HEK293 (cell line): ENCODE measurements around the gene CA12.

ENCODE experiments used
- CTCF ChIA-PET: fragments of 350-600 bp; formaldehyde crosslinking; extraction: SDS; loops from one replicate; lab custom pipeline; 2021; ENCODE audit warnings: antibody characterized with exemption; lab: Yijun Ruan, JAX
- POLR2A ChIA-PET: fragments of 300-600 bp; formaldehyde crosslinking; extraction: SDS; loops from one replicate; lab custom pipeline; 2020; ENCODE audit warnings: antibody characterized with exemption, inconsistent platforms; lab: Yijun Ruan, JAX
- H3K27ac ChIP-seq: fragments of 200-500 bp; sonication (Bioruptor generic); 2 replicates; pipeline ENCODE4 v1.5.1; 2014; ENCODE audit warnings: low read depth, low read length, control low read depth, inconsistent platforms; ENCODE audit errors: extremely low read depth
- H3K36me3 ChIP-seq, 2 experiments: fragments of 200-500 bp in 1 of 2; sonication (Bioruptor generic) in 1 of 2; 1 replicate in 1 of 2; 2 replicates in 1 of 2; pipeline ENCODE4 v1.5.1; 2014 to 2017; ENCODE audit warnings: inconsistent platforms in 2 of 2, low read length in 2 of 2; ENCODE audit not compliant: control insufficient read depth in 2 of 2, insufficient read depth in 1 of 2
- H3K4me1 ChIP-seq: fragments of 200-500 bp; sonication (Bioruptor generic); 2 replicates; pipeline ENCODE4 v1.5.1; 2014; ENCODE audit warnings: mild to moderate bottlenecking, low read length, inconsistent platforms; ENCODE audit not compliant: control insufficient read depth, insufficient read depth
- H3K4me3 ChIP-seq: 2 replicates; pipeline ENCODE4 v1.5.1; 2011; ENCODE audit warnings: low read depth, mild to moderate bottlenecking, control low read depth, low read length, moderate library complexity
- H3K9me3 ChIP-seq: fragments of 200-500 bp; sonication (Bioruptor generic); 2 replicates; pipeline ENCODE4 v1.5.1; 2014; ENCODE audit warnings: low read depth, low read length, inconsistent platforms; ENCODE audit not compliant: control insufficient read depth, insufficient read depth
- HOXD13 ChIP-seq: sonication (generic); formaldehyde crosslinking; IDR thresholded peaks from 2 replicates; pipeline ENCODE4 v1.8.0; 2022; ENCODE audit warnings: missing genetic modification reagents, borderline replicate concordance
- KLF1 ChIP-seq: fragments of 450-650 bp; formaldehyde crosslinking; IDR thresholded peaks from 2 replicates; pipeline ENCODE4 v1.5.1; 2016; ENCODE audit warnings: missing biosample characterization, missing genetic modification characterization
- SCRT1 ChIP-seq: fragments of 450-650 bp; formaldehyde crosslinking; IDR thresholded peaks from 2 replicates; pipeline ENCODE4 v1.5.1; 2016; ENCODE audit warnings: missing biosample characterization, missing genetic modification characterization, borderline replicate concordance
- SETDB1 ChIP-seq: IDR thresholded peaks from one replicate; pipeline ENCODE4 v1.6.1; 2017; ENCODE audit warnings: mild to moderate bottlenecking, low read length, moderate library complexity, mixed read lengths; ENCODE audit not compliant: insufficient read length
- SP3 ChIP-seq: fragments of 450-650 bp; formaldehyde crosslinking; IDR thresholded peaks from 2 replicates; pipeline ENCODE4 v1.5.1; 2016; ENCODE audit warnings: missing biosample characterization, missing genetic modification characterization
- ZBTB1 ChIP-seq: fragments of 450-650 bp; formaldehyde crosslinking; IDR thresholded peaks from 2 replicates; pipeline ENCODE4 v1.5.1; 2016; ENCODE audit warnings: missing biosample characterization, missing genetic modification characterization
- ZNF138 ChIP-seq: fragments of 450-650 bp; formaldehyde crosslinking; IDR thresholded peaks from 2 replicates; pipeline ENCODE4 v1.5.1; 2016; ENCODE audit warnings: missing biosample characterization, missing genetic modification characterization, borderline replicate concordance
- ZNF19 ChIP-seq: fragments of 450-650 bp; formaldehyde crosslinking; IDR thresholded peaks from 2 replicates; pipeline ENCODE4; 2016; ENCODE audit warnings: missing biosample characterization, missing genetic modification characterization, low read depth
- ZNF24 ChIP-seq: fragments of 450-650 bp; formaldehyde crosslinking; IDR thresholded peaks from 2 replicates; pipeline ENCODE4 v1.5.1; 2016; ENCODE audit warnings: missing biosample characterization, missing genetic modification characterization
- ZNF621 ChIP-seq: fragments of 450-650 bp; formaldehyde crosslinking; IDR thresholded peaks from 2 replicates; pipeline ENCODE4 v1.5.1; 2017; ENCODE audit warnings: missing biosample characterization, missing genetic modification characterization
- ZNF654 ChIP-seq: fragments of 450-650 bp; formaldehyde crosslinking; IDR thresholded peaks from 2 replicates; pipeline ENCODE4 v1.5.1; 2016; ENCODE audit warnings: low read depth, missing biosample characterization, missing genetic modification characterization
- ZNF785 ChIP-seq: fragments of 450-650 bp; formaldehyde crosslinking; IDR thresholded peaks from 2 replicates; pipeline ENCODE4 v1.5.1; 2016; ENCODE audit warnings: missing biosample characterization, missing genetic modification characterization
- ZNF791 ChIP-seq: fragments of 450-650 bp; formaldehyde crosslinking; IDR thresholded peaks from 2 replicates; pipeline ENCODE4 v1.5.1; 2016; ENCODE audit warnings: missing biosample characterization, missing genetic modification characterization
- TF ChIP-seq, protein P1 (sequence below): fragments of 450-650 bp; formaldehyde crosslinking; IDR thresholded peaks from 2 replicates; pipeline ENCODE4 v1.5.1; 2016; ENCODE audit warnings: missing biosample characterization, missing genetic modification characterization
- TF ChIP-seq, protein P2 (sequence below): fragments of 450-650 bp; formaldehyde crosslinking; IDR thresholded peaks from 2 replicates; pipeline ENCODE4 v1.5.1; 2016; ENCODE audit warnings: missing biosample characterization, missing genetic modification characterization
- TF ChIP-seq, protein P3 (sequence below): fragments of 450-650 bp; formaldehyde crosslinking; IDR thresholded peaks from 2 replicates; pipeline ENCODE4 v1.5.1; 2017; ENCODE audit warnings: missing biosample characterization, mild to moderate bottlenecking, missing genetic modification characterization, moderate library complexity
- TF ChIP-seq, protein P4 (sequence below): fragments of 450-650 bp; formaldehyde crosslinking; IDR thresholded peaks from 2 replicates; pipeline ENCODE4 v1.5.1; 2016; ENCODE audit warnings: missing biosample characterization, missing genetic modification characterization, borderline replicate concordance
- TF ChIP-seq, protein P5 (sequence below): fragments of 450-650 bp; formaldehyde crosslinking; IDR thresholded peaks from 2 replicates; pipeline ENCODE4 v1.5.1; 2016; ENCODE audit warnings: missing biosample characterization, missing genetic modification characterization
- TF ChIP-seq, protein P6 (sequence below): fragments of 450-650 bp; formaldehyde crosslinking; IDR thresholded peaks from 2 replicates; pipeline ENCODE4 v1.5.1; 2016; ENCODE audit warnings: missing biosample characterization, missing genetic modification characterization
- TF ChIP-seq, protein P7 (sequence below): fragments of 450-650 bp; formaldehyde crosslinking; IDR thresholded peaks from 2 replicates; pipeline ENCODE4 v1.5.1; 2017; ENCODE audit warnings: missing biosample characterization, missing genetic modification characterization
- TF ChIP-seq, protein P8 (sequence below): fragments of 450-650 bp; formaldehyde crosslinking; IDR thresholded peaks from 2 replicates; pipeline ENCODE4 v1.5.1; 2016; ENCODE audit warnings: missing biosample characterization, missing genetic modification characterization

The CA12 gene

DNA sequence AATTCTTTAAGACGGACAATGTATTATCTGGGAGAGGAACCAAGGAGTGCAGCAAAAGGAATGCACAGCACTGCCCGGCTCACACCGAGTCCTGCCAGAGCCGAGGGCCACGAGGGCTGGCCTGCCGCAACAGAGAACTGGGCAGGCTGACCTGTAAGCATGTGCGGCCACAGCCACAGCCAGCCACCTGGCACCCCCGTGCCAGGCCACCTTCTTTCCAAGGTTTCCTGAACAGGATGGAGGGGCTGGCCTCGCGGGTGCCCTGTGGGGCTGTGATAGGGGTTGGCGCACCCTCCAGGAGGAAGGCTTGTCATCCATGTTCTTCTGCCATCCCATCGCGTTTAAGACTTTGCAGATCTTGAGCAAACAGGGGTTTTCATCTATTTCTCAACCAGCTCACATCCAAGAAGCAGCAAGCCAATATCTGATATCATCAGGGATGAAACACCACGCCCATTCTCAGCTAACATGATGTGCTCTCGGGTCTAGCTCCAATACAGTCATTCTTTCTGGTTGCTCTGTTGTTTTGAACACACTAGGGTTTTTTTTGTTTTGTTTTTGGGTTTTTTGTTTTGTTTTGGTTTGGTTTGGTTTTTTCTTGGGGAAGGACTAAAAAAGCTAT, 10.2 kb downstream of the CA12 start (continued):
- TF ChIP-seq, protein P1, sequence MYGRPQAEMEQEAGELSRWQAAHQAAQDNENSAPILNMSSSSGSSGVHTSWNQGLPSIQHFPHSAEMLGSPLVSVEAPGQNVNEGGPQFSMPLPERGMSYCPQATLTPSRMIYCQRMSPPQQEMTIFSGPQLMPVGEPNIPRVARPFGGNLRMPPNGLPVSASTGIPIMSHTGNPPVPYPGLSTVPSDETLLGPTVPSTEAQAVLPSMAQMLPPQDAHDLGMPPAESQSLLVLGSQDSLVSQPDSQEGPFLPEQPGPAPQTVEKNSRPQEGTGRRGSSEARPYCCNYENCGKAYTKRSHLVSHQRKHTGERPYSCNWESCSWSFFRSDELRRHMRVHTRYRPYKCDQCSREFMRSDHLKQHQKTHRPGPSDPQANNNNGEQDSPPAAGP (tag by site-specific recombination) = no peak
- TF ChIP-seq, protein P2, sequence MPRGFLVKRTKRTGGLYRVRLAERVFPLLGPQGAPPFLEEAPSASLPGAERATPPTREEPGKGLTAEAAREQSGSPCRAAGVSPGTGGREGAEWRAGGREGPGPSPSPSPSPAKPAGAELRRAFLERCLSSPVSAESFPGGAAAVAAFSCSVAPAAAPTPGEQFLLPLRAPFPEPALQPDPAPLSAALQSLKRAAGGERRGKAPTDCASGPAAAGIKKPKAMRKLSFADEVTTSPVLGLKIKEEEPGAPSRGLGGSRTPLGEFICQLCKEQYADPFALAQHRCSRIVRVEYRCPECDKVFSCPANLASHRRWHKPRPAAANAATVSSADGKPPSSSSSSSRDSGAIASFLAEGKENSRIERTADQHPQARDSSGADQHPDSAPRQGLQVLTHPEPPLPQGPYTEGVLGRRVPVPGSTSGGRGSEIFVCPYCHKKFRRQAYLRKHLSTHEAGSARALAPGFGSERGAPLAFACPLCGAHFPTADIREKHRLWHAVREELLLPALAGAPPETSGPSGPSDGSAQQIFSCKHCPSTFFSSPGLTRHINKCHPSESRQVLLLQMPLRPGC (tag by site-specific recombination) = no peak
- TF ChIP-seq ZNF654 (tag by site-specific recombination) = no peak
- TF ChIP-seq SCRT1 (tag by site-specific recombination) = no peak
- TF ChIP-seq, protein P3, sequence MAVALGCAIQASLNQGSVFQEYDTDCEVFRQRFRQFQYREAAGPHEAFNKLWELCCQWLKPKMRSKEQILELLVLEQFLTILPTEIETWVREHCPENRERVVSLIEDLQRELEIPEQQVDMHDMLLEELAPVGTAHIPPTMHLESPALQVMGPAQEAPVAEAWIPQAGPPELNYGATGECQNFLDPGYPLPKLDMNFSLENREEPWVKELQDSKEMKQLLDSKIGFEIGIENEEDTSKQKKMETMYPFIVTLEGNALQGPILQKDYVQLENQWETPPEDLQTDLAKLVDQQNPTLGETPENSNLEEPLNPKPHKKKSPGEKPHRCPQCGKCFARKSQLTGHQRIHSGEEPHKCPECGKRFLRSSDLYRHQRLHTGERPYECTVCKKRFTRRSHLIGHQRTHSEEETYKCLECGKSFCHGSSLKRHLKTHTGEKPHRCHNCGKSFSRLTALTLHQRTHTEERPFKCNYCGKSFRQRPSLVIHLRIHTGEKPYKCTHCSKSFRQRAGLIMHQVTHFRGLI (tag by site-specific recombination) = no peak
- no peak for TF ChIP-seq ZNF24 (tag by site-specific recombination)

DNA sequence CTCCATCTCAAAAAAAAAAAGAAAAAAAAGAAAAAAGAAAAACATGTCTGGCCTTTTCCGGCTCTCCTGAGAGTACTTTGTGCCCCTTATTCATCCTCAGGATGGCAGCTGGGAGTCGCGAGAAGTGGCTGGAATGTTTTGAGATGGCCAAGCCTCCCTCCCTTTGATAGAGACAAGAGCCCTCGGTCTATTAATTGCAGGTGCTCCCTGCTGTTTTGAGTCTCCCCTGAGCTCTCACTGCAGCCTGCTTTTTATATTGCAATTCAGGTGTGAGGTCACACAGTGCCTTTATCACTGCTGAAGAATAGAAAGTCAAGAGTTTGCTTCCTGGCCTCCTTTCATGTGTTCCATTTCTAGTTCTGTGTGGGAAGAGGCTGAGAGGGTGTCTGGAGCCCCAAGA, 10.9 kb downstream of the CA12 start:
- no peak overlapping the region for H3K27ac ChIP-seq
- POLR2A ChIA-PET = no interaction called here
- no peaks in the 10 kb centered on the region for H3K36me3 ChIP-seq
- H3K4me3 ChIP-seq = no peak overlapping the region
- peaks cover 2% of the 10 kb centered on the region; the same call in 1 of the 2 replicates for H3K4me1 ChIP-seq
- CTCF ChIA-PET = no interaction called here
- H3K9me3 ChIP-seq = no peaks in the 10 kb centered on the region
- TF ChIP-seq ZBTB1 (tag by site-specific recombination) (no peak), ZNF785 (tag by site-specific recombination) (no peak), HOXD13 (CRISPR knock-in tag) (no peak), SETDB1 (no peak), ZNF138 (tag by site-specific recombination) (no peak), KLF1 (tag by site-specific recombination) (no peak), SP3 (tag by site-specific recombination) (no peak), ZNF621 (tag by site-specific recombination) (no peak), ZNF19 (tag by site-specific recombination) (no peak), ZNF791 (tag by site-specific recombination) (no peak)
- TF ChIP-seq, protein P4, sequence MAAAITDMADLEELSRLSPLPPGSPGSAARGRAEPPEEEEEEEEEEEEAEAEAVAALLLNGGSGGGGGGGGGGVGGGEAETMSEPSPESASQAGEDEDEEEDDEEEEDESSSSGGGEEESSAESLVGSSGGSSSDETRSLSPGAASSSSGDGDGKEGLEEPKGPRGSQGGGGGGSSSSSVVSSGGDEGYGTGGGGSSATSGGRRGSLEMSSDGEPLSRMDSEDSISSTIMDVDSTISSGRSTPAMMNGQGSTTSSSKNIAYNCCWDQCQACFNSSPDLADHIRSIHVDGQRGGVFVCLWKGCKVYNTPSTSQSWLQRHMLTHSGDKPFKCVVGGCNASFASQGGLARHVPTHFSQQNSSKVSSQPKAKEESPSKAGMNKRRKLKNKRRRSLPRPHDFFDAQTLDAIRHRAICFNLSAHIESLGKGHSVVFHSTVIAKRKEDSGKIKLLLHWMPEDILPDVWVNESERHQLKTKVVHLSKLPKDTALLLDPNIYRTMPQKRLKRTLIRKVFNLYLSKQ = no peak
- TF ChIP-seq, protein P5, sequence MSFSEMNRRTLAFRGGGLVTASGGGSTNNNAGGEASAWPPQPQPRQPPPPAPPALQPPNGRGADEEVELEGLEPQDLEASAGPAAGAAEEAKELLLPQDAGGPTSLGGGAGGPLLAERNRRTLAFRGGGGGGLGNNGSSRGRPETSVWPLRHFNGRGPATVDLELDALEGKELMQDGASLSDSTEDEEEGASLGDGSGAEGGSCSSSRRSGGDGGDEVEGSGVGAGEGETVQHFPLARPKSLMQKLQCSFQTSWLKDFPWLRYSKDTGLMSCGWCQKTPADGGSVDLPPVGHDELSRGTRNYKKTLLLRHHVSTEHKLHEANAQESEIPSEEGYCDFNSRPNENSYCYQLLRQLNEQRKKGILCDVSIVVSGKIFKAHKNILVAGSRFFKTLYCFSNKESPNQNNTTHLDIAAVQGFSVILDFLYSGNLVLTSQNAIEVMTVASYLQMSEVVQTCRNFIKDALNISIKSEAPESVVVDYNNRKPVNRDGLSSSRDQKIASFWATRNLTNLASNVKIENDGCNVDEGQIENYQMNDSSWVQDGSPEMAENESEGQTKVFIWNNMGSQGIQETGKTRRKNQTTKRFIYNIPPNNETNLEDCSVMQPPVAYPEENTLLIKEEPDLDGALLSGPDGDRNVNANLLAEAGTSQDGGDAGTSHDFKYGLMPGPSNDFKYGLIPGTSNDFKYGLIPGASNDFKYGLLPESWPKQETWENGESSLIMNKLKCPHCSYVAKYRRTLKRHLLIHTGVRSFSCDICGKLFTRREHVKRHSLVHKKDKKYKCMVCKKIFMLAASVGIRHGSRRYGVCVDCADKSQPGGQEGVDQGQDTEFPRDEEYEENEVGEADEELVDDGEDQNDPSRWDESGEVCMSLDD (tag by site-specific recombination) = no peak
- TF ChIP-seq, protein P6, sequence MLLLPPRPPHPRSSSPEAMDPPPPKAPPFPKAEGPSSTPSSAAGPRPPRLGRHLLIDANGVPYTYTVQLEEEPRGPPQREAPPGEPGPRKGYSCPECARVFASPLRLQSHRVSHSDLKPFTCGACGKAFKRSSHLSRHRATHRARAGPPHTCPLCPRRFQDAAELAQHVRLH = no peak
- TF ChIP-seq, protein P7, sequence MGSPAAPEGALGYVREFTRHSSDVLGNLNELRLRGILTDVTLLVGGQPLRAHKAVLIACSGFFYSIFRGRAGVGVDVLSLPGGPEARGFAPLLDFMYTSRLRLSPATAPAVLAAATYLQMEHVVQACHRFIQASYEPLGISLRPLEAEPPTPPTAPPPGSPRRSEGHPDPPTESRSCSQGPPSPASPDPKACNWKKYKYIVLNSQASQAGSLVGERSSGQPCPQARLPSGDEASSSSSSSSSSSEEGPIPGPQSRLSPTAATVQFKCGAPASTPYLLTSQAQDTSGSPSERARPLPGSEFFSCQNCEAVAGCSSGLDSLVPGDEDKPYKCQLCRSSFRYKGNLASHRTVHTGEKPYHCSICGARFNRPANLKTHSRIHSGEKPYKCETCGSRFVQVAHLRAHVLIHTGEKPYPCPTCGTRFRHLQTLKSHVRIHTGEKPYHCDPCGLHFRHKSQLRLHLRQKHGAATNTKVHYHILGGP (tag by site-specific recombination) = no peak
- TF ChIP-seq, protein P8, sequence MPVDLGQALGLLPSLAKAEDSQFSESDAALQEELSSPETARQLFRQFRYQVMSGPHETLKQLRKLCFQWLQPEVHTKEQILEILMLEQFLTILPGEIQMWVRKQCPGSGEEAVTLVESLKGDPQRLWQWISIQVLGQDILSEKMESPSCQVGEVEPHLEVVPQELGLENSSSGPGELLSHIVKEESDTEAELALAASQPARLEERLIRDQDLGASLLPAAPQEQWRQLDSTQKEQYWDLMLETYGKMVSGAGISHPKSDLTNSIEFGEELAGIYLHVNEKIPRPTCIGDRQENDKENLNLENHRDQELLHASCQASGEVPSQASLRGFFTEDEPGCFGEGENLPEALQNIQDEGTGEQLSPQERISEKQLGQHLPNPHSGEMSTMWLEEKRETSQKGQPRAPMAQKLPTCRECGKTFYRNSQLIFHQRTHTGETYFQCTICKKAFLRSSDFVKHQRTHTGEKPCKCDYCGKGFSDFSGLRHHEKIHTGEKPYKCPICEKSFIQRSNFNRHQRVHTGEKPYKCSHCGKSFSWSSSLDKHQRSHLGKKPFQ (tag by site-specific recombination) = no peak
- TF ChIP-seq, all 188 proteins: peak for 0
